Activated naive CD4-positive, alpha-beta T cell (primary cell): ENCODE measurements around the gene ISG20.
A peak's percentile ranks its signal among the peaks of the same experiment; 100 is the strongest.

Source experiments
- DNase-seq, 4 experiments: peaks; one replicate each; lab custom pipeline; 2025; lab: John Stamatoyannopoulos, UW

ISG20 gene

DNA sequence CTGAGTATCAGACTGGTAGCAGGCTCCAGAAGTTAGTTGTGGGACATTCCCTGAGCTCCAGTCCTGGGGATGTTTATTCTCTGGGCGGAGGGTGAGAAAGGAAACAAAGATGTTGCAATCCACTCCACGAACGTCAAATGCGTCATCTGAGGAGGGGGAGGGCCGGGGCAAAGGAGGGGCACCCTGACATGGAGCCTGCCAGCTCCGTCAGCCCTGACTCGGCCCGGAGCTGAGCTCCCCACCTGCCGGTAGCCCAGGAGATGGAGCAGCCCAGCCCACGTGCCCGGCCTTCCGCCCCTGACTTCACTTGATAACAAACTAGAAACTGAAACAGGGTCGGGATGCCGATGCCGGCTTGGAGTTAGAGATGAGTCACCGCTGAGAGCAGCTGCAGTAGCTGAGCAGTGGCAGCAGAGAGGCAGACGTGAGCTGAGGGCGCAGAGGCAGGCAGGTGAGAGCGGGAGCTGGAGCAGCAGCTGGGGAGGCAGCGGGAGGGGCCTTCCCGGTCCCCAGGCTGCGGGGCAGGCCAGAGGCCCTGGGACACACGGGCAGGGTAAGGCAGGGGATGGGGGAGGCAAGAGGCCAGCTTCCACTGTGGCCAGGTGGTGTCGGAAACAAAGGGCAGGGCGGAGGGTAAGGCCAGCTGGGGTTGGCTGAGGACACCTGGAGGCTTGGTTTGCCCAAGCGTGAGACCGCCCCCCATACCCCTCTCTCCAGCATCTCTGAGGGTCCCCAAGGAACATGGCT lies at the start of gene ISG20:
TSS of gene ISG20 (plus strand) at position 391 of the 747 bp plus-strand sequence. CDS start at position 742, 351 bp downstream.
- peak; percentile 83 to 93 (median 89) for DNase-seq

DNA sequence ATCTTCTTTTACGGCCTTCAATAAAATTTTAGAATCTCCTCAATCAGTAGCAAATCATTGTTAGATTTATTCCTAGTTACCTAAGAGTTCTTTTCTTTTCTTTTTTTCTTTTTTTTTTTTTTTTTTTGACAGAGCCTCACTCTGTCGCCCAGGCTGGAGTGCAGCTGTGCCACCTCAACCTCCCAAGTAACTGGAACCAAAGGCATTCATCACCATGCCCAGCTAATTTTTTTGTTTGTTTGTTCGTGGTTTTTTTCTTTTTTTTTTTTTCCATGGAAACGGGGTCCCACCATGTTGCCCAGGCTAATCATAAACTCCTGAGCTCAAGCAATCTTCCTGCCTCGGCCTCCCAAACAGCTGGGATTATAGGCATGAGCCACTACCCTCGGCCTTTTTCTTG lies 48.1 kb upstream of the ISG20 start:
- DNase-seq, result no peak

DNA sequence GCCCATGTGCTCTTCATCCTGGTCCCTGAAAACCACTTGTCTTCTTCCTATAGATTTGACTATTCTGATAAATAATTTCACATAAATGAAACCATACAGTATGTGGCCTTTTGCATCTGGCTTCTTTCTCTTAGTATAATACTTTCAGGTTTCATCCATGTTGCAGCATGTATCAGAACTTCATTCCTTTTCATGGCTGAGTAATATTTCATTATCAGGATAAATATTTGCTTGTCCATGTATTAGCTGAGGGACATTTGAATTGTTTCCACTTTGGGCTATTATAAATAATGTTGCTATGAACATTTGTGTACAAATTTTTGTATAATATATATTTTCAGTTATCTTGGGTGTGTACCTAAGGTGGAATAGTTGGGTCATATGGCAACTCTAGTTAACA lies 47.4 kb upstream of the ISG20 start:
- DNase-seq, result no peak

DNA sequence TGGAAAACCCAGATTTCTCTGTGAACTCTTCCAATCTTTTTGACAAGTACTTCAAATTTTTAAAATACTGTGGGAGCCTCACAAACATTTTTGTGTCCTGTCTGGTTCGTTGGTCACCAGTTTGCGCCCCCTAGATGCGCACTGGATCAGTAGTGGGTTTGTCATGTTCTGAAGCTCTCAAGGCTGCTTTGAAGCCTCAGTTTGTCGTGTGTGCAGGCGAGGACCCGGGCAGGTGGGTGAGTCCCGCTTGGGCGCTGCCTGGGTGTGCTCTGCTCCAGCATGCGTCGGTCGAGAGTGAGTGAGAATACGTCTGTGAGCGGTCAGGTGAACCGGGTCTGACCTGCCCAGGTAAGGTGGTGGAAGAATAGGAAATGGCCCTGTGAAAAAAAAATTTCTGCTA lies 34.9 kb upstream of the ISG20 start:
- no peak for DNase-seq

DNA sequence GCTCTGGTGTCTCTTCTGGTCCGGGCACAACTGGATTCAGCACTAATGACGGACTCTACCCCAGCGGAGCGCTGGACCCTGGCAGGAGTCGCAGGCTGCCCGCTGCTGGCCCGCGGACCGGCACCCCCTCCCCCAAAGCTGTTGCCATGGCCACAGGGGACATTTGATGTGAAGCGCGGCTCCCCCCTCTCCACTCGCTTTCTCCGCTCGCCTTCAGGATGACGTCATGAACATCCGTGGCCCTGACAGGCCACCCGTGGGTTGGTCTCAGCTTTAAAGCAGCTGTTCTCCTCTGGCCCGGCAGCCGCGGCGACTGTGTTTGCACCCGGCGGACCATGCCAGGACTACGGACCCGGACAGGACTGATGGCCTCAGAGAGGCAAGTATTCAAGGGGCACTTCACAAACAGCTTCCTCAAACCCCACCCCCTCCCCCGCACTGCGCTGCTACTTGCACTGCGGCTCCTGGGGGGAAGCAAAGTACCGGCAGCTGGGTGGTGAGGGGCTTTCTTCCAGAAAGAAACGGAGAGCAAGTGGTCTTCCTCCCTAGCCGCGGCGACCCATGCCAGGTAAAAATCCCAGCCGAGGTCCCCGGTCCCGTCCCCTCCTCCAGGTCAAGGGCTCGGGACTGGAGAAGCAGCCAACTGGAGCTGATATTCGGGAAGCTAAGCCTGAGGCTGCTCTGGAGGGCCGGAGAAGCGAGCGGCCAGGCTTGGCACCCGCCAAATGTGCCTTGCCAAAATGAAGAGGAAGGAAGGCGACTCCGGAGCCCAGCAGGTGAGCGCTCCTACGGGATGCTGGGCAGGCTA lies 34.2 kb upstream of the ISG20 start:
- DNase-seq, result no peak

GRCh38 chr15:88605189-88606069 lies 33.4 kb upstream of the ISG20 start:
- DNase-seq, result peak in 2 of 4 experiments; percentile 20 to 53

DNA sequence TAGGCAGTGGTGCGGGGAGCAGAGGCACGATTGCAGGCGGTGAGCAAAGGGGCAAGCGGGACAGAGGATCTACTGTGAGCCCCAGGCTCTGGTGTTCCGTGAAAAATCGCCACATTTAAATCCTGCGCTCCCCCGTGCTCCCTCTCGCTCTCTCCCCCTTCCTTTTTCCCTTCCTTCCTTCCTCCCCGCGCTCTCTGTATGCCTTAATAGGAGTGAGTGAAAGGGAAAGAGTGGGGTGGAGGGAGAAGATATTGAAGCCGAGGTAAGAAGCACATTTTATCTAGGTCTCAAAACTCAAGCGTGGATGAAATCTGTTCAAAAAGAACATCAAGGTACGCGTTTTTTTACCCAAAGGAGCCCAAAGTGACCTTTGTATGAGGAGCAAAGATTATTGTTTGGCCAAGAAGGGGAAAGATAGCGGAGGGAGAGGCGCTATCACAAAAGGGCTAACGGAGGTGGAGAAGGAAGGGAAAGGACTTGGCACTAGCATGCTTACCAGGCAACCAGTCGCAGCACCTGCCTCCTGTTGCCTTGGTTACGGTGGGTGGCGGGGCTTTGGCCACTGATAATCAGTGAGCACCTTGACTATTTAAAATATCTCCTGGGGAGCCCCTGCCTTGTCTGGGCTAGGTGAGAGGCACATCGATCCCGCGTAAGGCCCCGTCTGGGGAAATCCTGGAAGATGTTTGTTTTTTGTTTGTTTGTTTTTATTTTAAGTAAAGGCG lies 32.6 kb upstream of the ISG20 start:
- DNase-seq, result no peak

- no peak for DNase-seq
These were observed 30.9 kb upstream of the ISG20 start for GRCh38 chr15:88607951-88608350.

GRCh38 chr15:88608607-88609181 lies 30.1 kb upstream of the ISG20 start:
- no peak for DNase-seq

DNA sequence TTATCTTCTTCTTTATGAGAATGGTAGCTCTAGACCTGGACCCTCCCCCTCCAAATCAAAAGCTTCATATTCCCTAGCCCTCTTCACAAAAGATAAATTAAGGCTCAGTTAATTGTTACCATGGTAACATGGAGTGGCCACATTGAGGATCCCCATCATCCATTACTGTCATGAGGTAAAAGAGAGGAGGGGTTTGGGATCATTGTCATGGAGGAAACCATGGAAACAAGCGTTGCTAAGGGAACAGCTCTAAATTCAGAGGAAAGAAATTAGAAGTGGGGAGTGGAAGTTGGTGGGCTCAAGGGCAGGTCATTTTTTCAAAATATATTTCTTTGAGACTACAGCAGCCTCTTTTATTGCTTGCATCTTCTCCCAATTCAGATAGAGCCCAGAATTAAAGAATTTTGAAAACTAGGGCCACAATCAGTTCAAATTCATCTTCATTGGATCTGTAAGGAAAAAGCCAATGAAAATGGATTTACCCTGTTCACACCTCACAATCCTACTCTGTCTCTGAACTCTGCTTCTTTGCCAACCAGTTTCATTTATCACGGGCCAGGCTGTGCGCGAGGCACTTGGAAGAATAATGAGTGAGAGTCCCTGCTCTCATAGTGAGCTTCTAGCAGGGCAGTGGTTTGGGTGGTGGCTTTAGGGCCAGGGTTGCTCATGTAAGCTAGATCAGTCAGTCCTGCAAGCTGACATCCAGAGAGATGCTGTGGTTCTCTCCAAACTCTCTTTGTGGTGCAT lies 29.3 kb upstream of the ISG20 start:
- DNase-seq, result no peak

GRCh38 chr15:88610701-88611231 lies 28.1 kb upstream of the ISG20 start:
- DNase-seq, result no peak

DNA sequence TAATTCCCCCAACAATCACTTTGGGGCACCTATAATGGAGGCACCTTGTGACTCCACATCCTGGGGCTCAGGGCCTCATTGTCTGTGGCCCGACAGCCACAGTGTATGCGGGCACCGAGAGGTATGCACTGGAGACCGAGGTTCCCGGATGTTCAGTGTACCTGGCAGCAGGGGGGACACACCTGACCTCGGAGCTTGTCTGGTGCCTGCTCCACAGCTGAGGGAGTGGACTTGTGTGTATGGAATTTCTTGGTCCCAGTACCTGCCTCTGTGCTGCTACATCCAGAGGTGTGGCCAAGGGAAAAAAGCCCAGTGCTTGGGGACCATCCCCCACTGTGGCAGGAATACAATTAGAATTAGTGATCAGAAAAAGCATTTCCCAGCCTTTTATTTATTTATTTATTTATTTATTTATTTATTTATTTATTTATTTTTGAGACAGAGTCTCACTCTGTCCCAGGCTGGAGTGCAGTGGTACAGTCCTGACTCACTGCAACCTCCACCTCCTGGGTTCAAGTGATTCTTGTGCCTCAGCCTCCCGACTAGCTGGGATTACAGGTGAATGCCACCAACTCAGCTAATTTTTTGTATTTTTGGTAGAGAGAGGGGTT lies 26.5 kb upstream of the ISG20 start:
- no peak for DNase-seq

DNA sequence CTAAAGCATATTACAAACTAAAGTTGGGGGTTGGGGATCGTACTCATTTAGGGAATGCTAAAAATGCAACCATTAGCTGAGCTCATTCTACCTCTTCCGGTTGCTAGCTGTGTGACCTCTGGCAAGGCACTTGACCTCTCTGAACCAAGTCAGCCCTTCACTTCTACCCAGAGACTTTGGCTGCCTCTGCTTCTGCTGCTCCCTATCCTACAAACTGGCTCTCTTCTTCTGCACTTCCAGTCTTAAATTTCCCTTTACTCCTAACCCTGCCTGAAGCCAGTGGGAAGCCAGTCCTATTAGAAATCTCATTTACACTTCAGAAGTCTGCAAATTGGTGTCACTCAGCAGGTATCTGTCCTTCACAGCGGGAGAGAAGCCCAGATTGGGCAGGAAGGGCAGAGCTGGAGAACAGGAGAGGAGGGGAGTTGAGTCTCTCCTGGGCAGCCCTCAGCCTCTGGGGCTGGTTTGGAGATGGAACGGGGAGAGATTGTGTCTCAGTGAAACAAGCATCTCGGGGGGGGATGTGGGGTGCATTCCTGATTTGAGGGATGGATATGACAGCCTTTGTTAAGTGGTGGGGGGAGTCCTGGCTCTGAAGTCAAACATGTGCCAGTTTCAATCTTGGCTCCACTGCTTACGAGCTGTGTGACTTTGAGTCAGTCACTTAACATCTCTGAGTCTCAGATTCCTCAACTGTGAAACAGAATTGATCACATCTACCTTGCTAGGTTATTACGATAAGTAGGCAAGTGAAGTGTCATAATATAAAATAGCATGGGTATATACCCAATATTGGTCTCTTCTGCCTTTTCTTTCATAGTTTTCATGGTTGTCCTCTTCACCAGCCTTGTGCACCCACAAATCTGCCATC lies 25.5 kb upstream of the ISG20 start:
- DNase-seq, result no peak

- DNase-seq, result no peak
These were observed 23.3 kb upstream of the ISG20 start for GRCh38 chr15:88615303-88616107.

DNA sequence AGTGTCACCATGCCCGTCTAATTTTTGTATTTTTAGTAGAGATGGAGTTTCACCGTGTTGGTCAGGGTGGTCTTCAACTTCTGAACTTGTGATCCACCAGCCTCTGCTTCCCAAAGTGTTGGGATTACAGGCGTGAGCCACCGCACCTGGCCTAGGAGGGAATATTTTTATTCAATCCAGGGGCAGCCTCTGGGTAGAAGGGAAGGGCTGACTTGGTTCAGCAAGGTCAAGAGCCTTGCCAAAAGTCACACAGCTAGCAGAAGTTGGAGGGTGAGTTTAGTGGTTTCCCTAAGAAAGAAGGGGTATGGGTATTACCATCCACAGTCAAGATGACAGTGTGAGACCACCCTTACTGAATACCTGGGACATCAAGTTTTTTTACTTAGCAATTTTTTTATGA lies 22.6 kb upstream of the ISG20 start:
- DNase-seq, result no peak

DNA sequence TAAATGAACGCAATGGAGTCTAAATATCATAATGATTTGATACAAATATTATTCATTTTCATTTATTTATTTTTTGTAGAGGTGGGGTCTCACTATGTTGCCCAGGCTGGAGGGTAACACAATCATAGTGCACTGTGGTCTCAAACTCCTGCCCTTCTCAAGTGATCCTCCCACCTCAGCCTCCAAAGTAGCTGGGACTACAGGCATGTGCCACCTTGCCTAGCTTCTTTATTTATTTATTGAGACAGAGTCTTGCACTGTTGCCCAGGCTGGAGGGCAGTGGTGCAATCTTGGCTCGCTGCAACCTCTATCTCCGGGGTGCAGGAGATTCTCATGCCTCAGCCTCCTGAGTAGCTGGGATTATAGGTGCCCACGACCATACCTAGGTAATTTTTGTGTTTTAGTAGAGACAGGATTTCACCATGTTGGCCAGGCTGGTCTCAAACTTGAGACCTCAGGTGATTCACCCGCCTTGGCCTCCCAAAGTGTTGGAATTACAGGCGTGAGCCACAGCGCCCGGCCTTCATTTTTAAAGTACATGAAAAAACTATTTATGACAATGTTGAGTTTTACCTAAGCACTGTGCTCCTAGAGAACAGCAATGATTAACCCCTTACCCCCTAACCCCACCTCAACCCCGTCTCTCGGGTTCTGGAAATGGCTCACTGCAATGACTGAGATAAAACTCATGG lies 21.6 kb upstream of the ISG20 start:
- no peak for DNase-seq

GRCh38 chr15:88617790-88618189 lies 21.0 kb upstream of the ISG20 start:
- DNase-seq, result no peak
